KOPT-K1 (cell line): ENCODE data around the gene IL23A.

Experiments used
- H3K27ac ChIP-seq: fragments of 200-600 bp; sonication (generic); 2 replicates; pipeline ENCODE4 v1.5.1; 2016; ENCODE audit warnings: antibody characterized with exemption, mild to moderate bottlenecking, low read depth, low read length; ENCODE audit not compliant: poor library complexity, severe bottlenecking
- H3K36me3 ChIP-seq: fragments of 200-600 bp; sonication (generic); 2 replicates; pipeline ENCODE4 v1.5.1; 2017; ENCODE audit warnings: antibody characterized with exemption, mild to moderate bottlenecking, low read length, moderate library complexity; ENCODE audit not compliant: insufficient read depth
- H3K9me3 ChIP-seq: fragments of 200-600 bp; sonication (generic); 2 replicates; pipeline ENCODE4 v1.5.1; 2017; ENCODE audit warnings: antibody characterized with exemption, low read length, mild to moderate bottlenecking; ENCODE audit not compliant: insufficient read depth, poor library complexity, severe bottlenecking

IL23A gene

DNA sequence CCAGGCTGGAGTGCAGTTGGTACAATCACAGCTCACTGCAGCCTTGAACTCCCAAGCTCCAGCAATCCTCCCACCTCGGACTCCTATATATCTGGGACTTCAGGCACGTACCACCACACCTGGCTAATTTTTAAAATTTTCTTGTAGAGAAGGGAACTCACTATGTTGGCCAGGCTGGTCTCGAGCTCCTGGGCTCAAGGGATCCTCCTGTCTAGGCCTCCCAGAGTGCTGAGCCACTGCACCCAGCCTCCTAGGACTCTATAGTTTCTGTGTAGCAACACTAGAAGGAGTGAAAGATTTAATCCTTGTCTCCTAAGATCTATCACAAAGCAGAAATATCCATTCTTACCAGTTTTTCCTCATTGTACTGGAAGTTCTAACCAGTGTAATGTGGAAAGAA lies 28.3 kb downstream of the IL23A start:
- no peak overlapping the region for H3K27ac ChIP-seq
- H3K9me3 ChIP-seq = peaks cover 3% of the 10 kb centered on the region
- H3K36me3 ChIP-seq = no peaks in the 10 kb centered on the region

DNA sequence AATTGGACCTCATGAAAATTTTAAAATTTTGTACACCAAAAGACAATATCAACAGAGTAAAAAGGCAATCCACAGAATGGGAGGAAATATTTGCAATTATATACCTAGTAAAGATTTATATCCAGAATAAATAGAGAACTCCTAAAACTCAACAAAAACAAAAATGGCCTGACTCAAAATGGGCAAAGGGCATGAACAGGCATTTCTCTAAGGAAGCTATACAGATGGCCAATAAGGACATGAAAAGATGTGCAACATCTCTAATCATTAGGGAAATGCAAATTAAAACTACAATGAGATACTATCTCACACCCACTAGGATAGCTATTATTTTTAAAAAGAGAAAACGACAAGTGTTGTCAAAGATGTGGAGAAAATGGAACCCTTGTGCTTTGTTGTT lies 34.8 kb downstream of the IL23A start:
- Histone ChIP-seq H3K27ac (no peak overlapping the region), H3K9me3 (peaks cover 18% of the 10 kb centered on the region), H3K36me3 (no peaks in the 10 kb centered on the region)

DNA sequence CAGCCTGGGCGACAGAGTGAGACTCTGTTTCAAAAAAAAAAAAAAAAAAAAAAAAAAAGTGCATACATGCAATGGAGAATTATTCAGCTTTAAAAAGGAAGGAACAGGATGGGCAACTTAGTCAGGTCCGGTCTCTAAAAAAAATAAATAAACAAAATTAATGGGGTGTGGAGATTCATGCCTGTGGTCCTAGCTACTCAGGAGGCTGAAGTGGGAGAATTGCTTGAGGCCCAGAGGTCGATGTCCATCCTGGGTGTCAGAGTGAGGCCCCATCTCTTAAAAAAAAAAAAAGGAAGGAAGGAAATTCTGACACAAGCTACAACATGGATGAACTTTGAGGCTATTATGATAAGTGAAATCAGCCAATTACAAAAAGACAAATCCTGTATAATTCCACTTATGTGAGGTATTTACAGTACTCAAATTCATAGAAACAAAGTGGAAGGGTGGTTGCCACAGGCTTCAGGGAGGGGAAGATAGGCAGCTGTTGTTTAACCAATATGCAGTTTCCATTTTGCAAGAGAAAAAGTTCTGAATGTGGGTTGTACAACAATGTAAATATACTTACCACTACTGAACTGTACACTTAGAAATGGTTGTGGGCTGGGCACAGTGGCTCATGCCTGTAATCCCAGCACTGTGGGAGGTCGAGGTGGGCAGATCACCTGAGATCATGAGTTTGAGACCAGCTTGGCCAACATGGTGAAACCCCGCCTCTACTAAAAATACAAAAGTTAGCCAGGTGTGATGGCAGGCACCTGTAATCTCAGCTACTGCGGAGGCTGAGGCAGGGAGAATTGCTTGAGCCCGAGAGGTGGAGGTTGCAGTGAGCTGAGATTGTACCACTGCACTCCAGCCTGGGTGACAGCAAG lies 36.3 kb downstream of the IL23A start:
- H3K27ac ChIP-seq = no peak overlapping the region
- peaks cover 18% of the 10 kb centered on the region for H3K9me3 ChIP-seq
- H3K36me3 ChIP-seq = no peaks in the 10 kb centered on the region

DNA sequence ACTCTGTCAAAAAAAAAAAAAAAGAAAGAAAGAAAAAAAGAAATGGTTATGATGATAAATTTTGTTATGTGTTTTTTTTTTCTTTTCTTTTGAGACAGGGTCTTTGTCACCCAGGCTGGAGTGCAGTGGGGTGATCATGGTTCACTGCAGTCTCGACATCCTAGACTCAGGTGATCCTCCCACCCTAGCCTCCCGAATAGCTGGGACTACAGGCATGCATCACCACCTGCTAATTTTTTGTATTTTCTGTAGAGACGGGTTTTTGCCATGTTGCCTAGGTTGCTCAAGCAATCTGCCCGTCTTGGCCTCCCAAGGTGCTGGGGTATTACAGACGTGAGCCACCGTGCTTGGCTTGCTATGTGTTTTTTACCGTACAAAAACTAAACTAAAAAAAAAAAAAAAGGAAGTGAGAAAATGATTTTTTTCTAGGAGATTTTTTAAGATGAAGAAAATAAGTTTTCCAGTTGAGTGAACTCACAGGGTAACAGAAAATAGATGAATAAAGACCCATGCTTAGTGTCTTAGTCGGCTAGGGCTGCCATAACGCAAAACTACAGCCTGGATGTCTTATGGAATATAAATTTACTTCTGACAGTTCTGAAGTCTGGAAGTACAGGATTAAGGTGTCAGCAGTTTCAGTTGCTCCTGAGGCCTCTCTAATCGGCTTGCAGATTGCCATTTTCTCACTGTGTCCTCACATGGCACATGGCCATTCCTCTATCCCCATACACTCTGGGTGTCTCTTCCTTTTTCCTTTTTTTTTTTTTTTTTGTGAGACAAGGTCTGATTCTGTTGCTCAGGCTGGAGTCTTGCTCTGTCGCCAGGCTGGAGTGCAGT lies 37.1 kb downstream of the IL23A start:
- Histone ChIP-seq H3K9me3 (peaks cover 18% of the 10 kb centered on the region), H3K36me3 (no peaks in the 10 kb centered on the region), H3K27ac (no peak overlapping the region)

DNA sequence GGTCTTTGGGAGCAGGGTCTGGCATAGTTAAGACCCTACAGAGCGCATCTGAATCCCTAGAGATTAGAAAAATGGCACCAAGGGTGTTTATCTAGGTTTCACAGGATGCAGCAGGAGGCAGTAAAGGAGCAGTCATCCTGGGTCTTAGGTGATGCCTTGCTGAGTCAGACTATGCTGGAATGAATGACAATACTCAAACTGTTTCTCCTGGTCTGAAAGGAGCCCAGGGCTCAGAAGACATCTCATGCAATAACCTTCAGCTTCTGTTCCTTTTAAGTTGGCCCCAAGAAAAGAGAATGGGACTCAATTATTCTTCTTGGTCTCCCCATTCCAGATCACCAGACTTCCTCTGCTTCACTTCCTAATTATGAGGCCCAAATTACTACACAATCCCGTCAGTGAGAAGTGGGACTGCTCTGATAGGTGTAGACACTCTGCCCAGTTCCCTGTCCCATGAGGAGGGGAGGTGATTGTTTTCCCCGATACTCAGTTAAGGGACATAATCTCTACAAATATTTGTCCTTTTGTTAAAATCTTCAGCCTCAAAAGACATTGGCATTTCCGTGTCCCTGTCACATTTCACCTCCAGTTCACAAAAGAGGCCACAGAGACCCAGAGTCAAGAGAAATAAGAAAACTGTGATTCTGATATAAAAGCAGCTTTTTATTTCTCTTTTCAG lies 38.8 kb downstream of the IL23A start:
- Histone ChIP-seq H3K9me3 (peaks cover 13% of the 10 kb centered on the region), H3K27ac (no peak overlapping the region), H3K36me3 (no peaks in the 10 kb centered on the region)

DNA sequence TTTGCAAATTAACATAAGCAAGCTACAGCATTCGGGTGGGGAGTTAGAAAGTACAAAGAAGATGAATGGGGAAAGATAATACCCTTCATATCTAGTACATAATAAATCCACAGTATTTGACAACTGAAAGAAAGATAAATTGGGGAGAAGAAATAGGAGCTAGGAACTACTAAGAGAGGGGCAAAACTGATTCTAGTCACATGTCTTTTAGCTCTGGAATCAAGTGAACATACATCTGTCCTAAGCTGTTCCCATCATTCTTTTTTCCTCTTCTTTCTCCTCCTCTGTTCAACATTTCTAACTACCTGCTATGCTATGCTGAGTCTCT lies 39.3 kb downstream of the IL23A start:
- Histone ChIP-seq H3K9me3 (peaks cover 13% of the 10 kb centered on the region), H3K36me3 (no peaks in the 10 kb centered on the region), H3K27ac (no peak overlapping the region)

DNA sequence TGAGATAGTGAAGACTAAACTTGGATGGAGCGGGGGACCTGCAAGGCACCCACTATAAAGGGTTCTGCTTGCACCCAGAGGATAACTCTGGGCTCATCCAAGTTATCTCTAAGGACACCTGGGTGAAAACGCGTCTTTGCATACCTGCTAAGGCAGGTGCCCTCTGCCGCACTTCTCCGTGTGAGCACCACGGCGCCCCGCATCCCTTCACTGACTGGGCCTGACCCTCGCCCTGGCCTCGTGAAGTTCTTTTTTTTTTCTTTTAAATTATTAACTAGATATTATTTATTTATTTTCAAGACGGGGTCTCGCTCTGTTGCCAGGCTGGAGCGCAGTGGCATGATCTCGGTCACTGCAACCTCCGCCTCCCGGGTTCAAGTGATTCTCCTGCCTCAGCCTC lies 43.9 kb downstream of the IL23A start:
- no peaks in the 10 kb centered on the region for H3K9me3 ChIP-seq
- H3K27ac ChIP-seq = no peak overlapping the region
- no peaks in the 10 kb centered on the region for H3K36me3 ChIP-seq

DNA sequence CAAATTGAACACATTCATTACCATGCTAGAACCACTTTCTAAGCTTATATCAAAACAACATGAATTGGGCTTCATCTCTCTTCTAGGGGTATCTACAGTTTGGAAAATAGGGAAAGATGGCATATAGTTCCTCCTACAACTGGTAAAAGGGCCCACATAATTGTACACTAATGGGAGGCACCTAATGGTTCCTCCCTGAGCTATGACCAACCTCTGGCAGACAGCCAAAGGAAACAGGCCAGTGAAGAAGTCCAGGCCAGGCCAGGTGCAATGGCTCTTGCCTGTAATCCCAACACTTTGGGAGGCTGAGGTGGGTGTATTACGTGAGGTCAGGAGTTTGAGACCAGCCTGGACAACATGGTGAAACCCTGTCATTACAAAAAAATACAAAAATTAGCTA lies 47.2 kb downstream of the IL23A start:
- H3K36me3 ChIP-seq = no peaks in the 10 kb centered on the region
- no peak overlapping the region for H3K27ac ChIP-seq
- H3K9me3 ChIP-seq = no peaks in the 10 kb centered on the region

DNA sequence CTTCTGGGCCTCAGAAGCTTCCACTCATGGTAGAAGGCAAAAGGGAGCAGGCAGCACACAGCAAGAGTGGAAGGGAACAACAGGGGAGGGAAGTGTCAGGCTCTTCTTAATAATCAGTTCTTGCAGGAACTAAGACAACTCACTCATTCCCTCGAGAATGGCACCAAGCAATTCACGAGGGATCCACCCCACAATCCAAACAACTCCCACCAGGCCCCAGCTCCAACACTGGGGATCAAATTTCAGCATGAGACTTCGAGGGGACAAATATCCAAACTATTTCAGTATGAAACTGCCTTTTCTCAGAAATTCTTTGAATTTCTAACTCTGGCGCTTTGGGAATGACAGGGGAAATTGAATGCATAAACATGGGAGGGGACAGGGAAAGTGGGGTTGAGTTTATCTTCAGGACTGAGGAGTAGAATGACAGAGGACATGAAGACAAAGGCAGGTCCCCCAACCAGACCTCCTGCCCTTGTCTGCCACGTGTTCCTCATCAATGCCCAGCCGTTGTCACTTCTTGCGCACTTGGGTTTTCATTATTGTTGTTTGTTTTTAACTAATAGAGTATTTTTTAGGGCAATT lies 48.6 kb downstream of the IL23A start:
- peaks cover 2% of the 10 kb centered on the region for H3K9me3 ChIP-seq
- no peak overlapping the region for H3K27ac ChIP-seq
- H3K36me3 ChIP-seq = no peaks in the 10 kb centered on the region

DNA sequence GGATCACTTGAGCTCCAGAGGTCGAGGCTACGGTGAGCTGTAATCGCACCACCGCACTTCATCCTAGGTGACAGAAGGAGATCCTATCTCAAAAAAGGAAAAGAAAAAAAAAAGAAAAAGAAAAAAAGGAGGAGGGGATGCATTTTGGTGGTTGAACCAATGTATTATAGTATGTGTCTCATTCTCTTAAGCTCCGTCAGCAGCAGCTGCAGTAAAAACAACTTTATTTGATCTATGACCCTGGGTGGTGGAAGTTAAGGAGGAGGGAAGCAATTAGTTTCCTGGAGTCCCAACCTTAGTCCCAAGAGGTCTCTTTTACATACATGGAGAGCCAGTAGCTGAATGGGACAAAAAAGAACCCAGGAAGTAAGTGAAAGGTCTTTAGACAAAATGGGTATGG lies 50.7 kb downstream of the IL23A start:
- Histone ChIP-seq H3K36me3 (no peaks in the 10 kb centered on the region), H3K27ac (no peak overlapping the region), H3K9me3 (peaks cover 11% of the 10 kb centered on the region)
